ENCODE data around the gene PIGU.
"Not testable (repeated sequence)": the region's sequence is repeated elsewhere in the genome, so short reads cannot be mapped to it uniquely, and the experiment has no call there.

The PIGU gene

DNA sequence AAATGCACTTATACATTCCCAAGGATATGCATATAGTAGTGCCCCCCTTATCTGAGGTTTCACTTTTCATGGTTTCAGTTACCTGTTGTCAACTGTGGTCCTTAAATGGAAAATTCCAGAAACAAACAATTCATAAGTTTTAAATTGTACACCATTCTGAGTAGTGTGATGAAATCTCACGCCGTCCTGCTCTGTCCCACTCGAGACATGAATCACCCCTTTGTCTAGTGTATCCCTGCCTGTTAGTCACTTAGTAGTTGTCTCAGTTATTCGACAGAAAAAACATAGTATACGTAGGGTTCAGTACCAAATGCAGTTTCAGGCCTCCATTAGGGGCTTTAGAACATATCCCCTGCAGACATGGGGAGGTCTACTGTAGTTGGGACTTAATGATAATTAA, 61.4 kb downstream of the PIGU start:
- Histone ChIP-seq H3K27me3 (ENCODE audit: insufficient read depth, poor library complexity, severe bottlenecking) (no peaks in the 10 kb centered on the region), H3K4me1 (ENCODE audit: insufficient read depth, poor library complexity, severe bottlenecking) (no peaks in the 10 kb centered on the region), H3K36me3 (ENCODE audit: low read depth) (peaks cover 34% of the 10 kb centered on the region), H3K27ac (ENCODE audit: poor library complexity, severe bottlenecking) (no peak overlapping the region), H3K4me3 (ENCODE audit: severe bottlenecking) (no peak overlapping the region), H3K9me3 (ENCODE audit: severe bottlenecking) (no peaks in the 10 kb centered on the region)
- TF ChIP-seq, protein P1, sequence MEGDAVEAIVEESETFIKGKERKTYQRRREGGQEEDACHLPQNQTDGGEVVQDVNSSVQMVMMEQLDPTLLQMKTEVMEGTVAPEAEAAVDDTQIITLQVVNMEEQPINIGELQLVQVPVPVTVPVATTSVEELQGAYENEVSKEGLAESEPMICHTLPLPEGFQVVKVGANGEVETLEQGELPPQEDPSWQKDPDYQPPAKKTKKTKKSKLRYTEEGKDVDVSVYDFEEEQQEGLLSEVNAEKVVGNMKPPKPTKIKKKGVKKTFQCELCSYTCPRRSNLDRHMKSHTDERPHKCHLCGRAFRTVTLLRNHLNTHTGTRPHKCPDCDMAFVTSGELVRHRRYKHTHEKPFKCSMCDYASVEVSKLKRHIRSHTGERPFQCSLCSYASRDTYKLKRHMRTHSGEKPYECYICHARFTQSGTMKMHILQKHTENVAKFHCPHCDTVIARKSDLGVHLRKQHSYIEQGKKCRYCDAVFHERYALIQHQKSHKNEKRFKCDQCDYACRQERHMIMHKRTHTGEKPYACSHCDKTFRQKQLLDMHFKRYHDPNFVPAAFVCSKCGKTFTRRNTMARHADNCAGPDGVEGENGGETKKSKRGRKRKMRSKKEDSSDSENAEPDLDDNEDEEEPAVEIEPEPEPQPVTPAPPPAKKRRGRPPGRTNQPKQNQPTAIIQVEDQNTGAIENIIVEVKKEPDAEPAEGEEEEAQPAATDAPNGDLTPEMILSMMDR (IDR thresholded peaks at IDR 0.05; ENCODE audit: poor library complexity, severe bottlenecking): no peak
- ATAC-seq (ENCODE audit: low read depth) (peak; percentile 56; the same call in 2 of the 3 replicates), DNase-seq (ENCODE audit: low spot score) (no peak)

DNA sequence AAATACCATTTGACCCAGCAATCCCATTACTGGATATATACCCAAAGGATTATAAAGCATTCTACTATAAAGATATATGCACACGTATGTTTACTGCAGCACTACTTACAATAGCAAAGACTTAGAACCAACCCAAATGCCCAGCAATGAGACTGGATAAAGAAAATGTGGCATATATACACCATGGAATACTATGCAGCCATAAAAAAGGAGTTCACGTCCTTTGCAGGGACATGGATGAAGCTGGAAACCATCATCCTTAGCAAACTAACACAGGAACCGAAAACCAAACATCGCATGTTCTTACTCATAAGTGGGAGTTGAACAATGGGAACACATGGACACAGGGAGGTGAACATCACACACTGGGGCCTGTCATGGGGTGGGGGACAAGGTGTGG, 64.9 kb downstream of the PIGU start:
- not testable (repeated sequence) for DNase-seq (ENCODE audit: low spot score); H3K4me3 ChIP-seq (ENCODE audit: severe bottlenecking); H3K9me3 ChIP-seq (ENCODE audit: severe bottlenecking); H3K27ac ChIP-seq (ENCODE audit: poor library complexity, severe bottlenecking); H3K4me1 ChIP-seq (ENCODE audit: insufficient read depth, poor library complexity, severe bottlenecking); H3K27me3 ChIP-seq (ENCODE audit: insufficient read depth, poor library complexity, severe bottlenecking); ATAC-seq (ENCODE audit: low read depth)
- peaks cover 39% of the 10 kb centered on the region for H3K36me3 ChIP-seq (ENCODE audit: low read depth)

DNA sequence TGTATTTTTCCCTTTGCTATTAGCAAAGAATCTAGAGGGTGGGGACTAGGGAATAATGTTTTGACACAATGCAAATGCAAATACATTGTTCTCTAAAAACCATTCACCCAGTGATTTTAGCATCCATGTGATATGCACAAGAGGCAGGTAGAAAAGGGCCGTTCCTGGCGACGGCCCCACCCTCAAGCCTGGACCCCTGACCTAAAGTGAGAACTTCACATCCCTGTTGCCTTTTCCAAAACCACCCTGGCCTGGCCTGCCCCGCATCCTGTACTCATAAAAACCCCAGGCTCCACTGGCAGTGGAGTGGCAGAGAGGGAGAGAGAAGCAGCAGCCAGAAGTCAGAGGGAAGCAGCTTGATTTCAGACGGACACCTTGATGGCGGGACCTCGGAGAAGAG, 69.8 kb downstream of the PIGU start:
- TF ChIP-seq, protein P1 (IDR thresholded peaks at IDR 0.05; ENCODE audit: poor library complexity, severe bottlenecking): no peak
- no peaks in the 10 kb centered on the region for H3K27me3 ChIP-seq (ENCODE audit: insufficient read depth, poor library complexity, severe bottlenecking)
- DNase-seq (ENCODE audit: low spot score) (no peak), ATAC-seq (ENCODE audit: low read depth) (no peak)
- no peak overlapping the region for H3K27ac ChIP-seq (ENCODE audit: poor library complexity, severe bottlenecking)
- no peaks in the 10 kb centered on the region for H3K9me3 ChIP-seq (ENCODE audit: severe bottlenecking)
- H3K4me3 ChIP-seq (ENCODE audit: severe bottlenecking): no peak overlapping the region
- H3K4me1 ChIP-seq (ENCODE audit: insufficient read depth, poor library complexity, severe bottlenecking): no peaks in the 10 kb centered on the region
- peaks cover 13% of the 10 kb centered on the region for H3K36me3 ChIP-seq (ENCODE audit: low read depth)

DNA sequence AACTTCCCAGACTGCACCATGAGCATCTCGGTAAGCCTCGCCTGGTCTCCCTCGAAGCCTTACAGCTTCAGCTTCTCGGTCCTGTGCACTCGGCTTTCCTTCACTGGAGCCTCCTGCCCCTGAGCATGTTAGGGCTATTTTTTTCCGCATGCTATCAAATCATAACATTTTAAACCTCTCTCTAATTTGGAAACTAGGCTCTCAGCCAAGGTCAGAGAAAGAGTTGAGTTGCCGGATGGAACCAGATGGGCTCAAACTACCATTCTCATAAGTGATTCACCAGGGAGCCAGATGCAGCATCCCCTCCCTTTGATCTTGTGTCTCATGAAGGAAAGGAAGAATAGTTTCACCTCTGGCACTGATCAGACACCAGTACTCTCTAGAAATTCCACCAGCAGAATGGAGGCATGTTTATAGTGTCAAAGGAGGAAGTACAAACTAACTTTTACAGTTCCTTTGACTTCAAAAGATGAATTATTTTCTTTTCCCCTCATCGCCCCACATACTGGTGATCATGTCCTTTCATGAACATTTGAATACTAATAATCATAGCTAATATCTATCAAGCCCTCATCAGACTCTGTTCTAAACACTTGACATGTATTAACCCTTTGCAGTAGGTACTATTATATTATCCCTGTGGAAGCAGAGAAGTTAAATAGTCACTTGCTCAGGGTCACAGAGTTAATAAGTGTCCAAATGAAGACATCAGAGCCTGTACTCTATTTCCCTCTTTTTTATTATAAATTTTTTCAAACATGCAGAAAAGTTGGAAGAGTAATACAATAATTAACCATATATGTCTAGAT, 71.7 kb downstream of the PIGU start:
- H3K27ac ChIP-seq (ENCODE audit: poor library complexity, severe bottlenecking): no peak overlapping the region
- no peaks in the 10 kb centered on the region for H3K9me3 ChIP-seq (ENCODE audit: severe bottlenecking)
- no peak overlapping the region for H3K4me3 ChIP-seq (ENCODE audit: severe bottlenecking)
- 0 out of 2 replicates have a peak, but pooled peaks cover 9% of the 10 kb centered on the region for H3K36me3 ChIP-seq (ENCODE audit: low read depth)
- no peaks in the 10 kb centered on the region for H3K4me1 ChIP-seq (ENCODE audit: insufficient read depth, poor library complexity, severe bottlenecking)
- no peaks in the 10 kb centered on the region for H3K27me3 ChIP-seq (ENCODE audit: insufficient read depth, poor library complexity, severe bottlenecking)
- TF ChIP-seq, protein P1 (IDR thresholded peaks at IDR 0.05; ENCODE audit: poor library complexity, severe bottlenecking): no peak
- ATAC-seq (ENCODE audit: low read depth): peak; percentile 37; the same call in 2 of the 3 replicates
- no peak for DNase-seq (ENCODE audit: low spot score)

DNA sequence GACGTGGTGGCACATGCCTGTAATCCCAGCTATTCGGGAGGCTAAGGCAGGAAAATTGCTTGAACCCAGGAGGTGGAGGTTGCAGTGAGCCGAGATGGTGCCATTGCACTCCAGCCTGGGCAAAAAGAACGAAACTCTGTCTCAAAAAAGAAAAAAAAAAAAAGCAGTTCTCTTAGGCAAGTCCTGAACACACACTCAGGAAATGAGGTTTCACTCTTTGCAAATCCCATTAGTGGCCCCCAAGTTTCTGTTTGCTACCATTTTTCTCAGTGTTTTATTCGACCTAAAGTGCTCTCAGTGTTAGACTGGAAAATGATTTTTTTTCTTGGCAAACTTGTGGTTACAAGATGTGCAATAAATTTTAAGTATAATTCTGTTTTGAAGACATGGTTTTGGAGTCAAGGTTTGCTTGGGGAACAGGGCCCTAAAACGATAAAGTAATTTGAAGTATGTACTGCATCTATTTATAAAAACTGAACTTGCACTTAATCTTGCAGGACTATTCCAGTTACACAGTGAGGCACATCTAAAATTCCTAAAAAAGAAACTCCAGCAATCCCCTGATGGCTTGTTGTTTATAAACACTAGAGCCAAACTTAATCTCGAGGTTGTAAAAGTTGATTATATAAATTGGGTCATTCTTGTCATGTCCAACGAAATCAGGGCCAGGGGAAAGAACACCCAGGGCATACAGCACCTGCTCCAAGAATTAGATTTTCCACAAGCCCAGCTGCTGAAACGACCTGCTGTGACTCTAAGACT, 75.8 kb downstream of the PIGU start:
- no peaks in the 10 kb centered on the region for H3K4me1 ChIP-seq (ENCODE audit: insufficient read depth, poor library complexity, severe bottlenecking)
- peaks cover 8% of the 10 kb centered on the region for H3K36me3 ChIP-seq (ENCODE audit: low read depth)
- H3K4me3 ChIP-seq (ENCODE audit: severe bottlenecking): no peak overlapping the region
- H3K27ac ChIP-seq (ENCODE audit: poor library complexity, severe bottlenecking): no peak overlapping the region
- DNase-seq (ENCODE audit: low spot score): no peak
- no peaks in the 10 kb centered on the region for H3K27me3 ChIP-seq (ENCODE audit: insufficient read depth, poor library complexity, severe bottlenecking)
- ATAC-seq (ENCODE audit: low read depth): no peak
- no peaks in the 10 kb centered on the region for H3K9me3 ChIP-seq (ENCODE audit: severe bottlenecking)
- TF ChIP-seq, protein P1 (IDR thresholded peaks at IDR 0.05; ENCODE audit: poor library complexity, severe bottlenecking): no peak
